Right atrium auricular region (tissue), 2 donors: ENCODE results near the gene PTPRN2. TPM values are rescaled to one million over a fixed set of nuclear protein-coding genes. Genes with fewer than 3 reads are reported as not detected.

Experiments used
- DNase-seq: peaks from one replicate; pipeline ENCODE4 v3.0.0-alpha.2; 2019; ENCODE audit warnings: low spot score
- H3K27ac ChIP-seq, 2 donors: fragments of 200-600 bp; sonication (generic); 1 replicate in 1 of 2; 2 replicates in 1 of 2; pipeline ENCODE4 v1.5.1; 2016 to 2019
- H3K27me3 ChIP-seq, 2 donors: fragments of 200-600 bp; sonication (generic); one replicate each; pipeline versions ENCODE4 v1.5.1 to v1.6.0; 2017 to 2019
- H3K36me3 ChIP-seq: fragments of 200-600 bp; sonication (generic); one replicate; pipeline ENCODE4 v1.5.1; 2016
- H3K4me1 ChIP-seq, 2 donors: fragments of 200-600 bp; sonication (generic); one replicate each; pipeline versions ENCODE4 v1.5.1 to v1.6.0; 2017 to 2019
- H3K4me3 ChIP-seq, 2 donors: fragments of 200-600 bp; sonication (generic); 1 replicate in 1 of 2; 2 replicates in 1 of 2; pipeline ENCODE4 v1.5.1; 2017 to 2019; ENCODE audit warnings: mild to moderate bottlenecking in 1 of 2, moderate library complexity in 1 of 2
- H3K9me3 ChIP-seq, 2 donors: fragments of 200-600 bp; sonication (generic); one replicate each; pipeline ENCODE4 v1.5.1; 2019
- total RNA-seq, 2 donors: library from RNA; depleted of rRNA; stranded (reverse); fragments of >200 nt; gene quantifications; one replicate each; pipeline ENCODE4 v1.1.0, GENCODE V29; 2016
- TF ChIP-seq, protein P1 (sequence below), 2 donors: fragments of 200-600 bp; sonication (generic); IDR thresholded peaks; one replicate each; pipeline ENCODE4 v1.5.1; 2019; ENCODE audit warnings: antibody characterized with exemption in 2 of 2

PTPRN2 gene
- total RNA-seq, 2 donors from 2014 or later: 2.6 to 2.7 TPM

DNA sequence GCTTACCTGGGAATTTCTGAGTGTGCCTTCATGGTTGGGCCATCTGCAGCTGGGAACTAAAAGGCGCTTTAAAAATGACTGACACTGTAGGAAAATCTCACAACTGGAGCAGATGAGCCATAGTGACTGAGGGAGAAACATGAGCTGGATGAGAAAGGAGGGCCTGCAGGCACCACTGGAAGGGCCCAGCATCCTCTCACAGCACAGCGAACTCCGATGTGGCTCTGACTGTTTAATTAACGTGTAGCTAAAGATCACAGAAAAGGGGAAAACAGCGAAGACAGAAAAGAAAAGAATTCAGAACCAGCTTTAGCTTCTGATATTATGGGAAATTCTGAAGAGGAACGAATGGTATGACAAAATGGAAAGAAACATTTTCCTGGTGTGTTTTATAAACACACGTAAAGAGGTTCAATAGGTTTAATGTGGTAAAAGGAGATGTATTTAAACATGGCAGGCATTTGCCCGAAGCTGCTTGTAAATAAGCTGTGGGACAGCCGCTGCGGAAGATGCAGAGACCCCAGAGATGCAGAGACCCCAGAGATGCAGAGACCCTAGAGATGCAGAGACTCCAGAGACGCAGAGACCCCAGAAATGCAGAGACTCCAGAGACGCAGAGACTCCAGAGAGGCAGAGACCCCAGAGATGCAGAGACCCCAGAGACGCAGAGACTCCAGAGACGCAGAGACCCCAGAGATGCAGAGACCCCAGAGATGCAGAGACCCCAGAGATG is 534.3 kb downstream of the PTPRN2 start:
- H3K4me3 ChIP-seq: no peak overlapping the region
- H3K27me3 ChIP-seq: no peaks in the 10 kb centered on the region
- no peaks in the 10 kb centered on the region for H3K36me3 ChIP-seq
- no peak overlapping the region for H3K27ac ChIP-seq
- DNase-seq: no peak
- no peaks in the 10 kb centered on the region for H3K4me1 ChIP-seq
- TF ChIP-seq, protein P1, sequence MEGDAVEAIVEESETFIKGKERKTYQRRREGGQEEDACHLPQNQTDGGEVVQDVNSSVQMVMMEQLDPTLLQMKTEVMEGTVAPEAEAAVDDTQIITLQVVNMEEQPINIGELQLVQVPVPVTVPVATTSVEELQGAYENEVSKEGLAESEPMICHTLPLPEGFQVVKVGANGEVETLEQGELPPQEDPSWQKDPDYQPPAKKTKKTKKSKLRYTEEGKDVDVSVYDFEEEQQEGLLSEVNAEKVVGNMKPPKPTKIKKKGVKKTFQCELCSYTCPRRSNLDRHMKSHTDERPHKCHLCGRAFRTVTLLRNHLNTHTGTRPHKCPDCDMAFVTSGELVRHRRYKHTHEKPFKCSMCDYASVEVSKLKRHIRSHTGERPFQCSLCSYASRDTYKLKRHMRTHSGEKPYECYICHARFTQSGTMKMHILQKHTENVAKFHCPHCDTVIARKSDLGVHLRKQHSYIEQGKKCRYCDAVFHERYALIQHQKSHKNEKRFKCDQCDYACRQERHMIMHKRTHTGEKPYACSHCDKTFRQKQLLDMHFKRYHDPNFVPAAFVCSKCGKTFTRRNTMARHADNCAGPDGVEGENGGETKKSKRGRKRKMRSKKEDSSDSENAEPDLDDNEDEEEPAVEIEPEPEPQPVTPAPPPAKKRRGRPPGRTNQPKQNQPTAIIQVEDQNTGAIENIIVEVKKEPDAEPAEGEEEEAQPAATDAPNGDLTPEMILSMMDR (IDR thresholded peaks at IDR 0.05): no peak
- H3K9me3 ChIP-seq: no peaks in the 10 kb centered on the region

DNA sequence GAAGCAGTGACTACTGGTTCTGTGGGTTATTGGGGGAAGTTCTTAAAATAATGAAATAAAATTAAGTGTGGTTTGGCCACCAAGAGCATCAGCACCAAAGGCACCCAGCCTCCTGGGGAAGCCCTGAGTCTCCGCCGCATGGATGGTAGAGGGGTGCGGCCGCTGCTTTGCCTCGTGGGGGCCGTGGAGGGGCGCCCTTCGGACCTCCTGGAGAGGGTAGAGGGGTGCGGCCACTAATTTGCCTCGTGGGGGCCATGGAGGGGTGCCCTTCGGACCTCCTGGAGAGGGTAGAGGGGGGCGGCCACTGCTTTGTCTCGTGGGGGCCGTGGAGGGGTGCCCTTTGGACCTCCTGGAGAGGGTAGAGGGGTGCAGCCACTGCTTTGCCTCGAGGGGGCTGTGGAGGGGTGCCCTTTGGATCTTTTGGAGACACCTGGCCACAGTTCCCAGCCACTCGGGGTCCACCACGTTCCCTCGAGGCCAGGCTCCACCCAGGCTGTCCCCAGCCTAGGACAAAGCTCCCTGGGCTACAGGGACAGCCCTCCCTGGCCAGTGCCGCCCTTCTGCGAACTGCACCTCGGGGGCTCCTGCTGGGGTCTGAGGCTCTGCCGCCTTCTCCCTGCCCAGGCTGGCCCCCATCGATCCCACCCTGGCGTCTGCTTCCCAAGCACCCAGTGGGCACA is 535.1 kb downstream of the PTPRN2 start:
- Histone ChIP-seq H3K27me3 (no peaks in the 10 kb centered on the region), H3K36me3 (no peaks in the 10 kb centered on the region), H3K9me3 (no peaks in the 10 kb centered on the region), H3K4me3 (no peak overlapping the region), H3K4me1 (no peaks in the 10 kb centered on the region), H3K27ac (no peak overlapping the region)
- TF ChIP-seq, protein P1 (IDR thresholded peaks at IDR 0.05): no peak
- no peak for DNase-seq

DNA sequence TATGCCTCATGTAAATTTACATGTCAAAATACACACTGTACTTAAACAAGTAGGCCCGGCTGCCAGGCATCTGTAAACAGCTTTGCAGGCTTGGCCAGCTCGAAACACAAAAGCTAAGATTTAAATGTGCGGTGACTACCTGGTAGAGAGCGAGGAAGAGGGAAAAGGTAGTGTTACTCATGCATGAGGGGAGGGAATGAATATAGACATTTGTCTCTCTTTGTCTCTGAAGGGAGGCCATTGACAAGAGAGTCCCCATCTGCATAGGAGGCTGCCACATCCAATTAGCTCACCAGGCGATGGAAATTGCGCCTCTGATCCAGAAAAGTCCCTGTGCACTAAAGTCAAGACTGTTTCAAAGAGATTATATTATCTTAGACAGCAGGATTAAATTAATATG is 535.8 kb downstream of the PTPRN2 start:
- no peak for DNase-seq
- no peaks in the 10 kb centered on the region for H3K4me1 ChIP-seq
- H3K36me3 ChIP-seq: no peaks in the 10 kb centered on the region
- no peak overlapping the region for H3K4me3 ChIP-seq
- H3K9me3 ChIP-seq: no peaks in the 10 kb centered on the region
- no peaks in the 10 kb centered on the region for H3K27me3 ChIP-seq
- TF ChIP-seq, protein P1 (IDR thresholded peaks at IDR 0.05): no peak
- no peak overlapping the region for H3K27ac ChIP-seq

DNA sequence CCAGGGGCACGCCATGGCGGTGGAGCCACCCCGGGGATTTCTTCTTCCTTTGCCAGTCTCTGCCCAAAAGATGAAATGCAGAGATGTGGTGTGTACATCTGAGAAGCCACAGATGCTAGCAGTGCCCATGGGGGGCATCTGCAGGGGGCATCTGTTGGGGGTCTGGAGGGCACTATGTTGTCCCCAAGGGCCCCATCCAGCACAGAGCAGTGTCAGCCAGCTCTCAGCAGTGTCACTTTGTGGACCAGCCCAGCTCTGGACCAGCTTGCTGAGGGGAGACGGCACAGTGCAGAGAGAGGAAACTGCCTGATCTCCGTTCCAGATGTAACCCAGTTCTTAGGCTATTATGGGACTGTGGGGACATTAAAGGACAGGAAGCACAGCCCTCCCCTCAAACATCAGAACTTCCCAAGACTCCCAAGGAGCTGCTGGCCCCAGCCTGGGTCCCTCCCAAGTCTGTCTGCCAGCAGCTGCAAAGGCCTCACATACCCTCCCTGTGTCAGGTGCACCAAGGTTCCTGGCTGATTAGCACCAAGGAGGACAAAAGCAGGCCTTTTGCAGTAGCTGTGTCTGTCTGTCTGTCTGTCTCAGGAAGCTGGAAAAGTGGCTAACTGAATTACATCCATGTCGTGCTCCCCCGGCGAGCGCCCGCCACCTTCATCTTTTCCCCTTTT is 536.5 kb downstream of the PTPRN2 start:
- TF ChIP-seq, protein P1 (IDR thresholded peaks at IDR 0.05): no peak
- H3K27me3 ChIP-seq: no peaks in the 10 kb centered on the region
- no peaks in the 10 kb centered on the region for H3K9me3 ChIP-seq
- H3K27ac ChIP-seq: no peak overlapping the region
- no peaks in the 10 kb centered on the region for H3K36me3 ChIP-seq
- no peak for DNase-seq
- no peaks in the 10 kb centered on the region for H3K4me1 ChIP-seq
- no peak overlapping the region for H3K4me3 ChIP-seq

DNA sequence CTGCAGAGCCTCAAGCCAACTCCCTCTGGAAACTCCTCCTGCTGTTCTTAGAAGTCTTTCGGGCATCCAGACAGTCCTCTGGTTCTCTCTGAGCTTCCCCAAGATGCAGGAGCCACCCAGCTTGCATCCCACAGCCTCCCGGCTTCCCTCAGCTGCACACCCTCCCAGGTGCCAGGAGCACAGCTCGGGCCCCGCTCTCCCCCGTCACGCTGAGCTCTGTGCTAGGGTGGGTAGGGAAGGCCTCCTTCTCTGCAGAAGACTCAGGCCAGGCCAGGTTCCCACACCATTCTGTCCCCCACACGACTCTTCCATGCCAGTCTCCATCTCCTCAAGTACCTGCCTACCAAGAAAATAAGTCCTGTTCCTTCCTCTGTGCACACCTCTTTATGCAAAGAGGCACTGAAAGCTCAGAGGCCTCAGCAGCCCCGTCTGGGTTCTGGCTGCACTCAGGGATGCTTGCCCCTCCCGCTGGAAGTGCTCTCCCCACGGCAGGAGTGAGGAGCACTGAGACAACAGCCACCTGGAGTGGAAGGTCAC is 537.1 kb downstream of the PTPRN2 start:
- Histone ChIP-seq H3K27me3 (no peaks in the 10 kb centered on the region), H3K4me1 (no peaks in the 10 kb centered on the region), H3K27ac (no peak overlapping the region), H3K4me3 (no peak overlapping the region), H3K36me3 (no peaks in the 10 kb centered on the region), H3K9me3 (no peaks in the 10 kb centered on the region)
- TF ChIP-seq, protein P1 (IDR thresholded peaks at IDR 0.05): no peak
- DNase-seq: no peak
